ENCODE data around the gene ASCL2.

- no peak for TF ChIP-seq CTCF (IDR thresholded peaks at IDR 0.05)
- TF ChIP-seq POLR2A (IDR thresholded peaks at IDR 0.05) = no peak
Measured at GRCh38 chr11:2310073-2310785, 39.8 kb upstream of the ASCL2 start.
